GM19043 (cell line): ENCODE results near the gene DUOX1.

ENCODE experiments used
- ATAC-seq: cut with Tn5 transposase; IDR thresholded peaks from one replicate; pipeline ENCODE4 v1.9.1; 2021; ENCODE audit warnings: low read depth; ENCODE audit not compliant: unreplicated experiment

DUOX1 gene

DNA sequence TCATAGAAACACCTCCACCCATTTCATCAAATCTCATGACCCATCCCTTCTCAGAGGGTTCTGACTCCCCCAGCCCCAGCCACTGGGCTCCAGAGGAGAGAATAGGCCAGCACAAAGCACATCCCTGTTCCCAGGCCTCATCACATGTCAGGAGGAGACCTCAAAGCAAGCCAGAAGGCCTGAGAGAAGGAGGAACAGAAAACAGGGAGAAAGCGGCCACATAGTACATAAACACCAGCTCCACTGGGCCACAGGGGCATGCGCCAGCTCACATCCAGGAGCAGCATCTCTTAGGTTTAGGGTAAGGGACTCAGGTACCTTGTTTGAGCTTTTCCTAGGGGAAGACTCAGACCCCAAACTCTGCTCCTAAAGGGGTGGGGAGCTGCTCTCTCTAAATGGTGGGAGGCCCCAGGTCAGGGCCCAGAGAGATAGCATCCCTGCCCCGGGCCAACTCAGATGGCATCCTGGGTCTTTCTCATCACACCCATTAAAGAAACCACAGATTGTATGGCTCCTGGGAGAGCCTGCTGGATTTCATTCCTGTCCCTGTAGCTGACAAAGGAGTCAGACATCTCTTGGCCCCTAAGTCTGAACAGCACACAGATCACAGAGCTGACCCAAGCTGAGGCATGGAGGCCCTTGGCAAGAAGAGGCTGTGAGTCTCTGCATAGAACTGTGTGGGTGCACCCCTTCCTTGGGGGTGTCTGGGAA, 55.4 kb downstream of the DUOX1 start:
- no peak for ATAC-seq

DNA sequence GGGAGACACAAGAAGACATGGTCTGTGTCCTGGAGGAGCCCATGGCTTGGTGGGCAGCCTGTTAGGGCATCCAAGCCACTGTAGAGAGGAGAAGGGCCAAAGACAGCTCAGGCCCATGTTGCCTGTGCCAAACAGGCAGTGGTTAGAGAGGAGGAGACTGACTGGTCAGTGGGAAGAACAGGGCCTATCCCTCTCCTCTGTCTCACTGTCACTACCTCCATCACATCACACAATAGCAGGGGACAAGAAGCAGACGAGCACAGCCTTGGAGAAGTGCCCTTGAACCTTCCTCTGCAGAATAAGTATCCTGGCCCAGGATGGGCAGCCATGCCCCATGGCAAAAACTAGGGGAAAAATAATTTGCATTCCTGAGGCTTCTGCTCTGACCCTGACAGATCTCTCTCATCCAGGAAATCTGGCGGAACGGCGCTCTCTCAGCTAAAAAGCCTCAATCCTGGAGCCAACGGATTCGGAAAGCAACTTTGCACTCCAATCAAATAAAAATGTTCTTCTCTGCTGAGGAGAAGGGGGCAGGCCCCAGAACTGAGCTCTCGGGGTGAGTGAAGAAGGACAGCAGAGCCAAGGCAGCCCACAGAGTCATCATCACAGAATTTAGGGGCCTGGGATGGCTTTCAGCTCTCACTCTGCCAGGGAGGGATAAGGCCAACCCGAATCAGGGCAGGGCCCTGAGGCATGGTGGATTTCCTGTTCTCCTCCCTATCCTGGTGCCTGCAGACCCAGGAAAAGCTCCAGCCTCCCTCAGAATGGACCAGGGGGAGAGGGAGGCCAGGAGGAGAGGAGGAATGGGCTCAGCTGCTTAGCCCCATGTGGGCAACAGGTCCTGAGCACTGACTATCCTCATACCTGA, 56.3 kb downstream of the DUOX1 start:
- no peak for ATAC-seq

GRCh38 chr15:45186771-45187577, 57.2 kb downstream of the DUOX1 start:
- ATAC-seq: no peak

DNA sequence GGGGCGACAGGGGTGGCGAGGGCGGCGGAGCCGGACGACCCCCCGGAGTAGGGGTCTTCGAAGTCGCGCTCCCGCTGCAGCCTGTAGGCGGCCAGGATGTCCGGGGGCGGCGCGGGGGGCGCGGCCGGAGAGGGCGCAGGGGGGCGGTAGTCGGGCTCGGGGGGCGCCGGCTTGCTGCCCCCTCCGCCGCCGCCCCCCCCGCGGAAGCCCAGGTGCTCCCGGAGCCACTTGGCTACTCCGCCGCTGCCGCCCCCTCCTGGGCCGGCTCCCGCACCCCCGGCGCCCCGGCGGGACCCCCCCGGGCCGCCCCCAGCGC, 57.7 kb downstream of the DUOX1 start:
- no peak for ATAC-seq

DNA sequence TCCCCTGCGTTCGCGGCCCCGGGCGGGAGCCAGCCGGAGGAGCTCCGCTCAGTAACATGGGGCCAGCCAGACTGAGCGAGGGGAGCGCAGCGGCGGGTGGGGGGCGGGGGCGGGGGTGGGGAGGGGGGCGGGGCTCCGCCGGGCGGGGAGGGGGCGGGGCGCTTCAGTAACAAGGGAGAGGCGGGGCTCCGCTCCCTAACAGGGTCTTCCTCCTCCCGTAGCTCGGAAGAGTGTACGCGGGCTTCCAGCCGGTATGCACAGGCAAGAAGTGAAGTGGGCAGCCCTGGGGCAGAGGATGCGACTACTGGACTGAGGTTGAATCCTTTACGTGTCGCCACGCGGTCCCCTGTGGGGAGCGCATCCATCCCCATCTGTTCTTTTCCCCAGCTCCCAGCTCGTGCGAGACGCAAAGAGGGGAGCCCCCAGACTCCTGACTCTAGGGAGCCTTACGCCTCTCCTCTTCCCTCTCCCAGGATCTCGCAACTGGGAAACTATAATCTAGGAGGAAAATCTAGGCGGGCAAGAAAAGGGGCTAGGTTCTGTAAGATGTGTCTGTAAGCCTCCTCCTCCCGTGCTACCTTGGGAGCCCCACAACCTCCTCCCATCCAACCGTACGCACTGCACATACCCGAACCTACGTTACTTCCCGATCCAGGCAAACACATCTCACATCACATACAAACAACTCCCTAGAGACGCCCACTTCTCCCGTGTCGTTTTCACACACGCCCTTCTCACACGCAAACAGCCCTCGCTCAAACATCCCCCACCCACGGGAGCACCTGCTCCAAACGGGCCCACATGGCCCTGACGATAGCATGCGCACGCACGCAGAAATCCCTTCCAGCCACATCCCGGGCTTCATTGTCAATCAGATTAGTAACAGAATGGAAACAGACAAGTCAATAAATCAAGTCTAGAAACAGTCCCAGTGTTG, 58.4 kb downstream of the DUOX1 start, which contains the start of gene SHF:
SHF (minus strand) TSS at position 73 of the 937 bp plus-strand sequence; CDS start at position 58, 15 bp downstream.
- no peak for ATAC-seq

- ATAC-seq: no peak
Measured at GRCh38 chr15:45197512-45197911, 67.7 kb downstream of the DUOX1 start.

DNA sequence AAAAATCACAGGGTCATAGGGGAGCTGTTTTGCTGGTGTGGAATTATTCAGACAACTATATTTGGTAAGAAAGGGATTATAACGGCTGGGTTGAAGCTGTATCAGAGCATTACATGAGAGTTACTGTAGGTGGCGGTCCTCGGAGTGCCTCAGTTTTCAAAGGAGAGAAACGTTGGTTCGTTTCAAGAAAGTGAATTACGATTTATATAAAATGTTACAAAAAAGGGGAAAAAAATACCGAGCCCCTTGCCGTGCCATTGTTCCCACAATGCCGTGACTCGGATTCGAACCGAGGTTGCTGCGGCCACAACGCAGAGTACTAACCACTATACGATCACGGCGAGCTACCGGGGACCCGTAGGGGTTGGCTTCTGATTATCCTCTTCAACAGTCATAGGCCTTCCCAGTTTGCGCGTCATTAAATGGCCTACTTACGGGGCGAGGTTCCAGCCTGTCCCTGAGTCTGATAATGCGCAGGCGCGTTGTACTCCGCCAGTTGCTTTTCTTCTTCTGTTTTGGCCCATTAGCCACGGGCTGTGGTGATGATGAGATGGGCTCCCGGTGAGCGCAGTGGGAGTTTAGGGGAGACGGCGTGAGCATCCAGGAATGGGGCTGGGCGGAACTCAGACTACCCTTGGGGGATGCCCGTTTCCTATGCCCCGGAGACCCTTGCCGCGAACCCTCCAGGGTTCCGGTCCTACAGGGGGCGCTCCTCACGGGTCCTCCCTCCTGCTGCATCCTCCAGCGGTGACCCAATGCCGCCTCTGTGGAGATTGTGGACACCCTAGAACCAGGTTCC, 68.7 kb downstream of the DUOX1 start:
- peak; percentile 52 for ATAC-seq

- peak; percentile 3 for ATAC-seq
Measured at GRCh38 chr15:45199136-45199810, 69.5 kb downstream of the DUOX1 start.

- ATAC-seq: peak; percentile 35
Measured at GRCh38 chr15:45200001-45200798, 70.4 kb downstream of the DUOX1 start.

GRCh38 chr15:45200799-45201556, 71.2 kb downstream of the DUOX1 start:
- ATAC-seq: peak; percentile 3

- ATAC-seq: no peak
Measured at GRCh38 chr15:45201557-45201859, 71.7 kb downstream of the DUOX1 start.

DNA sequence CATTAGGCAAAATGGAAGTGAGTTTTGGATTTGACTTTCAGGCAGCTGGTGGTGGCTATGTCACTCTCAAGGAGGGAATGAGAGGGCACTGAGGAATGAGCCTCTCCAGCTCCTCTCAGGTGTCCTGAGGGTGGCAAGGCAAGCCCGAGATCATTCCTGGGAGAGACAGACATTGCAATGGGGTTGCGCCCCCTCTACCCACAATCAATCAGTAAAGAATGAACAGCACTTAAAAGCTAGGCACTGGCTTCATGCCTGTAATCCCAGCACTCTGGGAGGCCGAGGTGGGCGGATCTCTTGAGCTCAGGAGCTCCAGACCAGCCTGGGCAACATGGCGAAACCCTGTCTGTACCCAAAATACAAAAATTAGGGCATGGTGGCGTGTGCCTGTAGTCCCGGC, 72.1 kb downstream of the DUOX1 start:
- ATAC-seq: no peak

GRCh38 chr15:45203182-45203581, 73.4 kb downstream of the DUOX1 start:
- ATAC-seq: no peak

DNA sequence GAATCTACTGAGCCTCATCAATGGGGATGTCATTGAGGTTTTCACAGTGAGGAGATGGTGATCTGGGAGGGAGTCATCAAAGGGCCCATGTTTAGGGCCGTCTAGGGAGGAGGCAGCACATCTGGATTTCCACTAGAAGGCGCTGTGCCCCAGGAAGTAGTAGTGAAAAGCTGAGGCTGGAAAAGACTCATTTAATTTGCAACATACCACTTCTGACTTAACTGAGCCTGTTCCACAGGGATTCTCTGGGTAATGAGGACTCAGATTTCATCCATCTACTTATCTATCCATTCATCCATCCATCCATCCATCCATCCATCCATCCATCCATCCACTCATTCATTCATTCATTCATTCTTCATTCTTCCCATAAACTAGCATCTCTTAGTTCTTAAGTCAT, 75.4 kb downstream of the DUOX1 start:
- no peak for ATAC-seq

- no peak for ATAC-seq
Measured at GRCh38 chr15:45212493-45212892, 82.7 kb downstream of the DUOX1 start.
